Activated naive CD8-positive, alpha-beta T cell treated with anti-CD3 and anti-CD28 coated beads, Interleukin-2, amount 10 ng/mL, durations not matched to agents 7 days and 5 days (primary cell): Measurements from ENCODE around the gene PHLDA3. TPM values are rescaled to one million over a fixed set of nuclear protein-coding genes. Genes with fewer than 3 reads are reported as not detected.

ENCODE experiments used
- ATAC-seq: fragments of 150-1000 bp; cut with Tn5 transposase; one replicate; pipeline ENCODE4 v1.10.0; 2021; ENCODE audit warnings: low read depth, moderate library complexity
- POLR2A ChIA-PET: fragments of 350-600 bp; sonication (Branson Sonifier 250); formaldehyde crosslinking; loops from one replicate; lab custom pipeline; 2021; ENCODE audit warnings: antibody characterized with exemption; lab: Charles Lee
- DNase-seq: peaks from one replicate; pipeline ENCODE4 v3.0.0; 2021
- H3K27ac Mint-ChIP-seq: one replicate; pipeline ENCODE4 v1.8.0; 2022; ENCODE audit warnings: mild to moderate bottlenecking, mixed read lengths
- H3K27me3 Mint-ChIP-seq: one replicate; pipeline ENCODE4 v1.8.0; 2022; ENCODE audit warnings: mild to moderate bottlenecking, moderate library complexity, mixed read lengths
- H3K36me3 Mint-ChIP-seq: one replicate; pipeline ENCODE4 v1.8.0; 2021; ENCODE audit warnings: mild to moderate bottlenecking, mixed read lengths
- H3K4me1 Mint-ChIP-seq: one replicate; pipeline ENCODE4 v1.8.0; 2021; ENCODE audit warnings: mixed read lengths
- H3K4me3 Mint-ChIP-seq: one replicate; pipeline ENCODE4 v1.8.0; 2022; ENCODE audit warnings: mild to moderate bottlenecking, moderate library complexity, mixed read lengths
- H3K9me3 Mint-ChIP-seq: one replicate; pipeline ENCODE4 v1.8.0; 2021; ENCODE audit warnings: mixed read lengths
- total RNA-seq, 2 experiments: library from RNA; stranded (reverse); gene quantifications; one replicate each; pipeline ENCODE4 v1.2.3, GENCODE V29; 2021

PHLDA3 gene
- total RNA-seq, 2 experiments from 2014 or later, result 11.3 to 13.2 TPM

DNA sequence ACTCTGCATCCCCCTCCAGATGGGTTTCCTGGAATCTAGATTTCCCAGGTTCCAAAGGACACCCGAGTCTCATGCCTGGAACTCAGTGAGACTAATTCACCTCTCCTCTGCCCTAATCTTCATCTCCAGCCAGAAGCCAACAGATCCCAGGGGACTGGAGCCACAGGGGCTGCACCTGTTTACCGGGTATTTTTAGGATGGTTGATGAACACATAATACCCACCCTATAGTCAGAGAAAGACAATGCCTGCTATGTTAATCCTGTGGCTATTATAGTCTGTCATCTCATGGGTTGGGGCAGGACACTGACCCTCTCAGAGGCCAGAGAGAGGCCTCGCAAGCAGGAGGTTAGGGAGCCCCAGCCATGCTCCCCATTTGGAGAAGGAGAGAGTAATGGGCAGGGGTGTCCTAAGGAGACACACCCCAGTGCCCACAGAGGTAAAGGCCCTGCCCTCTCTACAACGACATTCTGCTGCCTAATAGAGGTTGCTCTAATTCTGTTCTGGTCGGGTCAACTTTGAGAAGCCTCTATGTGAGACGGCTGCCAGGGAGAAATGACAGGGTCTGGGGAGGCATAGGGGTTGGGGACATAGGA, 46.5 kb downstream of the PHLDA3 start:
- H3K36me3 Mint-ChIP-seq, result no peaks in the 10 kb centered on the region
- peaks cover 5% of the 10 kb centered on the region for H3K4me1 Mint-ChIP-seq
- POLR2A ChIA-PET, result no interaction called here
- ATAC-seq, result no peak
- no peak overlapping the region for H3K4me3 Mint-ChIP-seq
- H3K27ac Mint-ChIP-seq, result no peak overlapping the region
- H3K9me3 Mint-ChIP-seq, result no peaks in the 10 kb centered on the region
- no peak for DNase-seq
- H3K27me3 Mint-ChIP-seq, result peaks cover 20% of the 10 kb centered on the region

DNA sequence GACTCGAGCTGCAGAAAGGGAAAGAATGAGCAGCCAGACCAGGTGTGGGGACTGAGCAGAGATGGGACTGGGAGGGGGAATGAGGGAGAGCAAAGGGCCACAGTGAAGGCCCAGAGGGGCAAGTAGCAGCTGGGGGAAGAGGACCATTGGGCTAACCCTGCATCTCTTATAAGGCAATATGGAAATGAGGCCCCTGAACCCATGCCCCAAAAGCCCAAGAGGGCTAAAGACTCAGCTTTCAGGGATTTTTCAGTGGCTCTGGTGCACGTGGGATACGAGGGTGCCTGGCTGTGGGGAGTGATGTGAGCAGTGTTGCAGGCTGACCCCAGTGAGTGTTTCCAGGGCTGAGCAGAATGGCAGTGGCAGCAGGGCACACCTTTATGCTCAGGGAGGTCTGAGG, 47.0 kb downstream of the PHLDA3 start:
- ATAC-seq, result no peak
- Mint-ChIP-seq H3K27ac (no peak overlapping the region), H3K36me3 (no peaks in the 10 kb centered on the region), H3K4me1 (peaks cover 5% of the 10 kb centered on the region), H3K27me3 (peaks cover 21% of the 10 kb centered on the region), H3K4me3 (no peak overlapping the region), H3K9me3 (no peaks in the 10 kb centered on the region)
- no peak for DNase-seq
- POLR2A ChIA-PET, result no interaction called here

DNA sequence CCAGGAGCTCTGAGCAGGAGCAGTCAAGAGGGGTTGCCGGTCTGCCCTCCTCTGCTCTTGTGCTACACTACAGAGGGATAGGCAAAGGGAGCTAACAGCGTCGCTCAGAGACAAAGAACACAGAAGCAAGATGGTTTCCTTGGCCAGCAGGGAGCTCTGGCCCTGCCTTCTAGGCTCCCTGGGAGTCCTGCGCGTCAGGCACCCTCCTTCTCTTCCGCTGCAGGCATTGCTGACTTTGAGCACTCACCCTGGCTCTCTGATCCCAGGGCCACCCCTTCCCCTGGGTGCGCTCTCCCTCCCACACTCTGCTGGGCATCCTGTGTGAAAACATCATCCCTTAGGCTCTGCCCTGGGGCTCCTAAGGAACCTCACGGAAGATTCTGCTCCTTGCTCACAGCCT, 47.9 kb downstream of the PHLDA3 start:
- peaks cover 24% of the 10 kb centered on the region for H3K27me3 Mint-ChIP-seq
- no peak overlapping the region for H3K4me3 Mint-ChIP-seq
- no peak for ATAC-seq
- peaks cover 1% of the 10 kb centered on the region for H3K4me1 Mint-ChIP-seq
- POLR2A ChIA-PET, result no interaction called here
- H3K27ac Mint-ChIP-seq, result no peak overlapping the region
- no peaks in the 10 kb centered on the region for H3K36me3 Mint-ChIP-seq
- no peak for DNase-seq
- no peaks in the 10 kb centered on the region for H3K9me3 Mint-ChIP-seq

DNA sequence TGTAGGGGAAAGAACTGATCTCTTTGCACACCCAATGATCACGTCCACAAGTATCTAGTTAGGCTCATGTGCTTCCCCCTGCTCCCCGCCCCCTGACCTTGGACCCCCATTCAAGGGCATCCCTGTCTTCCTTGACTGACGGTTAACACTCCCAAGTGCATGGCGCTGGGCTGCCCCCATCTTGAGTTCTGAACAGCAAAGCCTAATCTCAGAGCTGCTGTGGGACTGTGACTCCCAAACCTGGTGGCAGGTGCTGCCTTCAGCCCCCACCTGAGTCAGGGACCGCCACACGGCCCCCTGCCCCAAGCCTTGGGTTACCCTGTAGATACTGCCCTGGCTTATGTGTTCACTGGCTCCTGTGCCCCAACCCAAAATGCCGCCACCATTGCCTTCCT, 48.4 kb downstream of the PHLDA3 start:
- DNase-seq, result no peak
- no peaks in the 10 kb centered on the region for H3K36me3 Mint-ChIP-seq

DNA sequence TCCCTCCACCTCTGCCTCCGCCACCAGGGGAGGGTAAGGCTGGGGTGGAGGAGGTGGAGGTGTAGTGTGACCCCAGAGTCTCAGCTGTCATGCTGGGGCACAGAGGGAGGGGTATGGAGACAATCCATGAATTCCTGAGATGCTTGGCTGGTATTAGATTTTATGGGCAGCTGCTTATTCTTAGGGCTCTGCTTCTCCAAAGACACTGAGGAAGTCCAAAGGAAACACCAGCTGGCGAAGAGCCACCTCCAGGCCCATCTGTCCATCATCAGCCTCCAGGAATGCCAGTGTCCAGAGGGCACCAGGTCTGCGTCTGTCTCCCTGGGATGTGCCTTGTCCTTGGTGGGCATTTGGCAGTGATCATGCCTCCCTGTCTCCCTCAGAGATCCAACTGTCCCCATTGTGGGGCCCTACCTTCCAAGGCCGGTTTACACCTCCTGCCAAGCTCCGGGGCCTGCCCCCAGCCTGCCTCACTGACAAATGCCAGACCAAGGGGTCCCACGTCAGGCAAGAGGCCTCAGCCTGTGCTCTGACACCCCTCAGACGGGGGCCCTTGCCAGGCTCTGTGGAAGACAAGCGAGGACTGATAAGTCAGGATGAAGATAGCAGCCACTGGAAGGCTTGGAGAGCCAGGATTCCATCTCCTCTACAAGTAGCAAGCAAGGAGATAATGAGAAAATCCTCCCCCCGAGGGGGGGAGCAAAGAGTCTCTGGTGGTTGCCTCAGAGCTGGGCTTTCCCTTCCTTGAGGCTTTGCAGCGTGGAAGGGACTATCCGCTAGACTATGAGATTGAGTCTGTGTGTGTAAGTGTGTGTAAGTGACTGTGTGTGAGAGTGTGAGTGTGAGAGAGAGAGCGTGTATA, 49.0 kb downstream of the PHLDA3 start:
- no peak overlapping the region for H3K27ac Mint-ChIP-seq
- H3K4me3 Mint-ChIP-seq, result no peak overlapping the region
- no peaks in the 10 kb centered on the region for H3K4me1 Mint-ChIP-seq
- ATAC-seq (no peak), DNase-seq (no peak)
- no peaks in the 10 kb centered on the region for H3K36me3 Mint-ChIP-seq
- POLR2A ChIA-PET, result no interaction called here
- no peaks in the 10 kb centered on the region for H3K9me3 Mint-ChIP-seq
- peaks cover 23% of the 10 kb centered on the region for H3K27me3 Mint-ChIP-seq

More for the DNA sequence above, 48.4 kb downstream of the PHLDA3 start:
- no peaks in the 10 kb centered on the region for H3K4me1 Mint-ChIP-seq
- H3K27me3 Mint-ChIP-seq, result peaks cover 24% of the 10 kb centered on the region
- H3K27ac Mint-ChIP-seq, result no peak overlapping the region
- H3K4me3 Mint-ChIP-seq, result no peak overlapping the region
- POLR2A ChIA-PET, result no interaction called here
- ATAC-seq, result no peak
- H3K9me3 Mint-ChIP-seq, result no peaks in the 10 kb centered on the region

DNA sequence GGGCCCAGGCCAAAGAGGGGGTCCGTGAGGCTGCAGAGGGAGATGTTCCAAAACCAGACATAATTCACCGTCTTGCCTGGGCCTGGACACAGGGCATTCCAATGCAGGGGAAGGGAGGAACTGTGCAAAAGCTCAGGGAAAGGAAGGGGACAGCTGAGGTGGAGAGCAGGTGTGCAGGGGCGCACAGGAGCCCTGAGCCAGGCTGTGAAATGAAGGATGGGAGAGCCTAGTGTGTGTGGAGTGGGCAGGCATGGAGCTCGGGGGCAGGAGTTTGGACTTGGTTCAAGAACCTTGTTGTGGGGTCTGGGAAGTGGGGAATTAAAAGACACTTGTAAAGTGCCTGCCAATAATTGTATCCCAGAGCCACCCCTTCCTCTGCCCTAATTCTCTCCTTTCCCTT, 49.7 kb downstream of the PHLDA3 start:
- no peak overlapping the region for H3K27ac Mint-ChIP-seq
- H3K9me3 Mint-ChIP-seq, result no peaks in the 10 kb centered on the region
- H3K4me3 Mint-ChIP-seq, result no peak overlapping the region
- H3K27me3 Mint-ChIP-seq, result peaks cover 23% of the 10 kb centered on the region
- DNase-seq (no peak), ATAC-seq (no peak)
- POLR2A ChIA-PET, result no interaction called here
- no peaks in the 10 kb centered on the region for H3K36me3 Mint-ChIP-seq
- no peaks in the 10 kb centered on the region for H3K4me1 Mint-ChIP-seq

DNA sequence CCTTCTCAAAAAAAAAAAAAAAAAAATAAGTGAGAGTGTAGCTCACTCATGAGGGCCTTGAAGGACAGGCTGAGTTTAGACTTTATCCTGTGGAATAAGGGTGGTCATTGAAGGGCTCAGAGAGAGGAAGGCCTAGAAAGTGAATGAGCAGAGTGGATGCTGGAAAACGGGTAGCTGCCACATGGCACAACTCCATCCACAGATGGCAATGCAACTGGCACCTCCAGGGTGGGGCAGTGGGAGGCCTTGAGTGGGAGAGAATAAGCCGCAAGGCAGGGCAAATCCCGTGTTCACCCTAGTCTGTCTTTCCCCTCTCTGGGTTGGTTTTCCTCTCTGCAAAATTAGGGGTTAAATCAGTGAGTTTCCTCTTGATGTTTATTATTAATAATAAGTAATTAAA, 50.5 kb downstream of the PHLDA3 start:
- no peak for DNase-seq
- H3K27ac Mint-ChIP-seq, result no peak overlapping the region
- POLR2A ChIA-PET, result no interaction called here
- H3K36me3 Mint-ChIP-seq, result no peaks in the 10 kb centered on the region
- H3K4me3 Mint-ChIP-seq, result no peak overlapping the region
- no peaks in the 10 kb centered on the region for H3K9me3 Mint-ChIP-seq
- no peak for ATAC-seq
- H3K4me1 Mint-ChIP-seq, result no peaks in the 10 kb centered on the region
- H3K27me3 Mint-ChIP-seq, result peaks cover 20% of the 10 kb centered on the region

Other genes with a start within 250 kb of the PHLDA3 start
- not detected for gene PKP1, start 185.7 kb downstream of the PHLDA3 start, total RNA-seq
- not detected for gene TNNT2, start 91.5 kb downstream of the PHLDA3 start, total RNA-seq
- not detected for gene LAD1, start 69.9 kb downstream of the PHLDA3 start, total RNA-seq
- not detected for gene TNNI1, start 47.5 kb downstream of the PHLDA3 start, total RNA-seq
- 10 to 100 TPM; 61.2 to 66.0 TPM for gene CSRP1, start 37.9 kb upstream of the PHLDA3 start, total RNA-seq
- gene NAV1, start 69.9 kb upstream of the PHLDA3 start, total RNA-seq, result 1 to 10 TPM; 2.5 to 3.2 TPM